ENCODE data around the gene NDUFV2. TPM values are rescaled to one million over a fixed set of nuclear protein-coding genes. Genes with fewer than 3 reads are reported as not detected.

The NDUFV2 gene
- 135 and 137 TPM in 2 replicates for total RNA-seq (ENCODE audit: low replicate concordance)

GRCh38 chr18:9102508-9103375, at the start of gene NDUFV2:
Gene NDUFV2, plus strand, starts transcription at chr18:9102699. Its CDS starts 45 bp downstream, at chr18:9102744.
- peak; percentile 90 for DNase-seq (ENCODE audit: low read depth)
- H3K4me3 ChIP-seq (ENCODE audit: low read depth, low read length): peak within 1 kb of the TSS; percentile 87
- no peak for TF ChIP-seq CTCF (IDR thresholded peaks at IDR 0.05; ENCODE audit: insufficient read depth, low read length)

GRCh38 chr18:9053814-9054213, 48.7 kb upstream of the NDUFV2 start:
- DNase-seq (ENCODE audit: low read depth): no peak
- H3K4me3 ChIP-seq (ENCODE audit: low read depth, low read length): no peak overlapping the region
- no peak for TF ChIP-seq CTCF (IDR thresholded peaks at IDR 0.05; ENCODE audit: insufficient read depth, low read length)

GRCh38 chr18:9055185-9055584, 47.3 kb upstream of the NDUFV2 start:
- H3K4me3 ChIP-seq (ENCODE audit: low read depth, low read length): no peak overlapping the region
- peak; percentile 14 for TF ChIP-seq CTCF (IDR thresholded peaks at IDR 0.05; ENCODE audit: insufficient read depth, low read length)
- peak; percentile 95 for DNase-seq (ENCODE audit: low read depth)

- no peak overlapping the region for H3K4me3 ChIP-seq (ENCODE audit: low read depth, low read length)
- TF ChIP-seq CTCF (IDR thresholded peaks at IDR 0.05; ENCODE audit: insufficient read depth, low read length): no peak
- DNase-seq (ENCODE audit: low read depth): no peak
Measured at GRCh38 chr18:9055626-9056025, 46.9 kb upstream of the NDUFV2 start.

- no peak overlapping the region for H3K4me3 ChIP-seq (ENCODE audit: low read depth, low read length)
- DNase-seq (ENCODE audit: low read depth): no peak
Measured at GRCh38 chr18:9057646-9058045, 44.9 kb upstream of the NDUFV2 start.

GRCh38 chr18:9058406-9058805, 44.1 kb upstream of the NDUFV2 start:
- no peak overlapping the region for H3K4me3 ChIP-seq (ENCODE audit: low read depth, low read length)
- peak; percentile 49 for DNase-seq (ENCODE audit: low read depth)
- TF ChIP-seq CTCF (IDR thresholded peaks at IDR 0.05; ENCODE audit: insufficient read depth, low read length): no peak

More at GRCh38 chr18:9057646-9058045, 44.9 kb upstream of the NDUFV2 start:
- no peak for TF ChIP-seq CTCF (IDR thresholded peaks at IDR 0.05; ENCODE audit: insufficient read depth, low read length)
